Testis (tissue), 2 donors: Measurements from ENCODE around the gene CCDC121.

Experiments
- CTCF ChIP-seq, 3 experiments: fragments of 450-650 bp in 2 of 3; fragments of 200-600 bp in 1 of 3; sonication (generic) in 1 of 3; IDR thresholded peaks; one replicate each; pipeline ENCODE4 v1.5.1; 2016 to 2019; ENCODE audit warnings: antibody characterized with exemption in 3 of 3, mild to moderate bottlenecking in 2 of 3, moderate library complexity in 1 of 3
- POLR2A ChIP-seq: fragments of 450-650 bp; IDR thresholded peaks from one replicate; pipeline ENCODE4 v1.6.1; 2017; ENCODE audit warnings: antibody characterized with exemption, mild to moderate bottlenecking, moderate library complexity

GRCh38 chr2:27628767-27629709 lies at the start of gene CCDC121, which contains the start of gene GPN1:
- TF ChIP-seq CTCF (IDR thresholded peaks at IDR 0.05): no peak
- TF ChIP-seq POLR2A: no peak
